K562 (cell line): Measurements from ENCODE around the gene MRPL44. TPM values are rescaled to one million over a fixed set of nuclear protein-coding genes. Genes with fewer than 3 reads are reported as not detected.

Source experiments
- C11orf30 ChIP-seq: fragments of 450-650 bp; IDR thresholded peaks from 2 replicates; pipeline ENCODE4 v1.6.1; 2016; ENCODE audit warnings: low read depth, mild to moderate bottlenecking
- ETV1 ChIP-seq: fragments of 450-650 bp; conservative IDR thresholded peaks from 2 replicates; pipeline ENCODE4 v1.6.1; 2016; ENCODE audit warnings: missing genetic modification characterization, control low read depth, low read depth, missing compliant biosample characterization
- ETV6 ChIP-seq, 3 experiments: fragments of 150-350 bp in 1 of 3; sonication (generic) in 1 of 3; formaldehyde crosslinking in 1 of 3; IDR thresholded peaks; 2 replicates each; pipeline versions ENCODE4 v1.6.1 to v1.8.0; 2014 to 2022; ENCODE audit warnings: borderline replicate concordance in 2 of 3, low read depth in 2 of 3, antibody characterized with exemption in 1 of 3, low read length in 1 of 3, mild to moderate bottlenecking in 1 of 3, missing genetic modification reagents in 1 of 3
- FIP1L1 ChIP-seq: fragments of 200-400 bp; formaldehyde crosslinking; IDR thresholded peaks from 2 replicates; pipeline ENCODE4 v1.6.1; 2018; ENCODE audit warnings: mild to moderate bottlenecking, low read depth, low read length; ENCODE audit not compliant: poor library complexity, severe bottlenecking
- KAT2B ChIP-seq: IDR thresholded peaks from one replicate; pipeline ENCODE4 v1.6.1; 2012; ENCODE audit warnings: low read depth, mild to moderate bottlenecking, control low read depth, inconsistent platforms, low read length, moderate library complexity
- MCM2 ChIP-seq: fragments of 450-650 bp; IDR thresholded peaks from 2 replicates; pipeline ENCODE4 v1.6.1; 2017; ENCODE audit warnings: low read depth, mild to moderate bottlenecking
- MYC ChIP-seq, 2 experiments: fragments of 250-450 bp in 1 of 2; sonication (Bioruptor Pico) in 1 of 2; IDR thresholded peaks; 2 replicates each; pipeline versions ENCODE4 v1.5.1 to v1.6.1; 2012 to 2021; ENCODE audit warnings: low read depth in 2 of 2, borderline replicate concordance in 1 of 2, improper control_type of control experiment in 1 of 2, low read length in 1 of 2, mild to moderate bottlenecking in 1 of 2, moderate library complexity in 1 of 2
- NCOR1 ChIP-seq: fragments of 450-650 bp; IDR thresholded peaks from 2 replicates; pipeline ENCODE4 v1.6.1; 2016; ENCODE audit warnings: mild to moderate bottlenecking, moderate library complexity
- NKRF ChIP-seq: fragments of 450-650 bp; IDR thresholded peaks from 2 replicates; pipeline ENCODE4 v1.6.1; 2016; ENCODE audit warnings: borderline replicate concordance
- POLR2A ChIP-seq: fragments of 450-650 bp; conservative IDR thresholded peaks from 2 replicates; pipeline ENCODE4 v1.6.1; 2016
- POLR2G ChIP-seq: fragments of 200-400 bp; formaldehyde crosslinking; IDR thresholded peaks from 2 replicates; pipeline ENCODE4 v1.6.1; 2017; ENCODE audit warnings: low read depth, mild to moderate bottlenecking, antibody characterized with exemption, low read length, moderate library complexity
- RBM17 ChIP-seq: fragments of 200-400 bp; formaldehyde crosslinking; IDR thresholded peaks from 2 replicates; pipeline ENCODE4 v1.6.1; 2017; ENCODE audit warnings: low read depth, mild to moderate bottlenecking, low read length, borderline replicate concordance
- TAF7 ChIP-seq: fragments of 450-650 bp; IDR thresholded peaks from 2 replicates; pipeline ENCODE4 v1.6.1; 2016; ENCODE audit warnings: missing genetic modification characterization, missing compliant biosample characterization
- TBP ChIP-seq: optimal IDR thresholded peaks from 2 replicates; pipeline ENCODE3; 2011; ENCODE audit warnings: low read depth, low read length, improper control_type of control experiment
- UBTF ChIP-seq, 2 experiments: IDR thresholded peaks; 2 replicates each; pipeline ENCODE4 v1.6.1; 2012; ENCODE audit warnings: improper control_type of control experiment in 2 of 2, low read depth in 2 of 2, low read length in 2 of 2, borderline replicate concordance in 1 of 2
- ZBTB12 ChIP-seq: fragments of 250-450 bp; sonication (Bioruptor Pico); IDR thresholded peaks from 2 replicates; pipeline ENCODE4 v1.4.0; 2020
- ZFP36 ChIP-seq: fragments of 150-350 bp; IDR thresholded peaks from 2 replicates; pipeline ENCODE4 v1.6.1; 2018; ENCODE audit warnings: low read length, low read depth; ENCODE audit not compliant: partially characterized antibody
- ZFX ChIP-seq: sonication (generic); formaldehyde crosslinking; IDR thresholded peaks from 2 replicates; pipeline ENCODE4 v1.8.0; 2022; ENCODE audit warnings: mild to moderate bottlenecking, missing genetic modification reagents, moderate library complexity
- ZNF830 ChIP-seq: fragments of 250-450 bp; sonication (Bioruptor Pico); IDR thresholded peaks from 2 replicates; pipeline ENCODE4 v1.5.0; 2021; ENCODE audit warnings: mild to moderate bottlenecking
- polyA plus RNA-seq, 8 experiments: library from polyadenylated mRNA; depleted of rRNA in 4 of 8; stranded (reverse) in 5 of 8; unstranded in 3 of 8; fragments of >200 nt; fragmentation: Nextera tagmentation in 2 of 8; fragmentation: Illumina TruSeq in 1 of 8; extraction: Ambion mirVana in 2 of 8; extraction: Trizol in 1 of 8; gene quantifications; 2 replicates each; pipeline versions ENCODE4 v1.2.1 to v1.2.3, GENCODE V29; 2011 to 2014; ENCODE audit warnings: inconsistent platforms in 1 of 8, missing spikeins in 1 of 8
- total RNA-seq, 7 experiments: library from RNA; depleted of rRNA in 6 of 7; stranded (reverse); fragments of >200 nt in 6 of 7; fragmentation: Illumina TruSeq in 2 of 7; extraction: Trizol in 2 of 7; gene quantifications; 2 replicates each; pipeline versions ENCODE4 v1.2.1 to v1.2.3, GENCODE V29; 2011 to 2021; ENCODE audit warnings: low replicate concordance in 1 of 7
- TF ChIP-seq, protein P1 (sequence below): sonication (generic); formaldehyde crosslinking; IDR thresholded peaks from 2 replicates; pipeline ENCODE4 v1.8.0; 2022; ENCODE audit warnings: missing genetic modification reagents, mild to moderate bottlenecking, borderline replicate concordance

MRPL44 gene
- total and polyA plus RNA-seq, 9 of the 15 experiments (the other 6 are each of a cell fraction or from before 2014, with no cell fraction given), result 10.4 to 26.0 (median 20.2) TPM

GRCh38 chr2:223957092-223957851 lies at the start of gene MRPL44 (continued):
- no peak for TF ChIP-seq ZNF830 (CRISPR knock-in tag)
- peak in 1 of 2 experiments; percentile 82; a peak in 3 of 4 replicates for TF ChIP-seq UBTF (IDR thresholded peaks at IDR 0.05; ENCODE audit: borderline replicate concordance in 1 of 2, low read depth in 2 of 2, low read length in 2 of 2)
- TF ChIP-seq POLR2A, result peak; percentile 84
- TF ChIP-seq ZFP36, result peak; percentile 25
- peak; percentile 30; the same call in 1 of the 2 replicates for TF ChIP-seq NCOR1
- peak; percentile 89 for TF ChIP-seq TBP
- TF ChIP-seq RBM17, result no peak
- no peak for TF ChIP-seq MCM2
- TF ChIP-seq TAF7 (tag), result peak; percentile 87
- peak; percentile 41 for TF ChIP-seq FIP1L1
- peak; percentile 77; the same call in 1 of the 2 replicates for TF ChIP-seq NKRF
- peak; percentile 53; the same call in 1 of the 2 replicates for TF ChIP-seq ZFX (CRISPR knock-in tag)
- no peak for TF ChIP-seq KAT2B
- peak; percentile 79 for TF ChIP-seq MYC (IDR thresholded peaks at IDR 0.05; ENCODE audit: low read depth, low read length)
- TF ChIP-seq MYC (CRISPR knock-in tag; IDR thresholded peaks at IDR 0.05; ENCODE audit: borderline replicate concordance, low read depth), result peak; percentile 47; the same call in 1 of the 2 replicates
- no peak for TF ChIP-seq ZBTB12 (CRISPR knock-in tag)
- TF ChIP-seq, protein P1, sequence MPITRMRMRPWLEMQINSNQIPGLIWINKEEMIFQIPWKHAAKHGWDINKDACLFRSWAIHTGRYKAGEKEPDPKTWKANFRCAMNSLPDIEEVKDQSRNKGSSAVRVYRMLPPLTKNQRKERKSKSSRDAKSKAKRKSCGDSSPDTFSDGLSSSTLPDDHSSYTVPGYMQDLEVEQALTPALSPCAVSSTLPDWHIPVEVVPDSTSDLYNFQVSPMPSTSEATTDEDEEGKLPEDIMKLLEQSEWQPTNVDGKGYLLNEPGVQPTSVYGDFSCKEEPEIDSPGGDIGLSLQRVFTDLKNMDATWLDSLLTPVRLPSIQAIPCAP (CRISPR knock-in tag), result no peak
- no peak for TF ChIP-seq ETV6 (IDR thresholded peaks at IDR 0.05; ENCODE audit: borderline replicate concordance in 1 of 2, low read depth in 2 of 2, low read length in 1 of 2)
- no peak for TF ChIP-seq ETV6 (CRISPR knock-in tag; IDR thresholded peaks at IDR 0.05; ENCODE audit: borderline replicate concordance)
- peak; percentile 71 for TF ChIP-seq ETV1 (tag)
- TF ChIP-seq POLR2G, result peak; percentile 86
- TF ChIP-seq C11orf30, result peak; percentile 96
